Breast epithelium (tissue), 4 donors: ENCODE data around the gene SARNP. TPM values are rescaled to one million over a fixed set of nuclear protein-coding genes. Genes with fewer than 3 reads are reported as not detected.
A peak's percentile ranks its signal among the peaks of the same experiment; 100 is the strongest.
"Not testable (repeated sequence)": the region's sequence is repeated elsewhere in the genome, so short reads cannot be mapped to it uniquely, and the experiment has no call there.

Source experiments
- DNase-seq, 2 donors: peaks; one replicate each; pipeline ENCODE4 v3.0.0-alpha.2; 2019; ENCODE audit warnings: low spot score in 2 of 2
- H3K27ac ChIP-seq, 2 donors: fragments of 200-600 bp; sonication (generic) in 1 of 2; one replicate each; pipeline ENCODE4 v1.5.1; 2016 to 2019; ENCODE audit warnings: mild to moderate bottlenecking in 1 of 2
- H3K27me3 ChIP-seq, 2 donors: fragments of 200-600 bp; sonication (generic) in 1 of 2; one replicate each; pipeline versions ENCODE4 v1.5.1 to v1.6.0; 2017 to 2019; ENCODE audit warnings: control low read depth in 1 of 2, mild to moderate bottlenecking in 1 of 2
- H3K36me3 ChIP-seq: fragments of 200-600 bp; one replicate; pipeline ENCODE4 v1.5.1; 2019
- H3K4me1 ChIP-seq, 2 donors: fragments of 200-600 bp; sonication (generic); one replicate each; pipeline ENCODE4 v1.5.1; 2016 to 2019; ENCODE audit warnings: control low read depth in 1 of 2
- H3K4me3 ChIP-seq, 3 donors: fragments of 200-600 bp; sonication (generic); 1 replicate in 2 of 3; 2 replicates in 1 of 3; pipeline ENCODE4 v1.5.1; 2016 to 2019; ENCODE audit warnings: mild to moderate bottlenecking in 3 of 3, moderate library complexity in 2 of 3
- H3K9me3 ChIP-seq, 2 donors: fragments of 200-600 bp; sonication (generic) in 1 of 2; one replicate each; pipeline ENCODE4 v1.5.1; 2016 to 2019; ENCODE audit warnings: control low read depth in 1 of 2
- POLR2A ChIP-seq: fragments of 450-650 bp; IDR thresholded peaks from one replicate; pipeline ENCODE4 v1.6.1; 2016; ENCODE audit warnings: antibody characterized with exemption, mild to moderate bottlenecking, moderate library complexity
- POLR2AphosphoS5 ChIP-seq, 3 donors: sonication (generic); formaldehyde crosslinking; IDR thresholded peaks; one replicate each; pipeline ENCODE4 v1.6.1; 2017; ENCODE audit warnings: antibody characterized with exemption in 3 of 3
- intact Hi-C: fragments of 100-400 bp; cut with DNase I; formaldehyde crosslinking; loops from one replicate; pipeline ENCODE4 v1.15.1; 2023; ENCODE audit warnings: low total_unique reads
- total RNA-seq, 3 donors: library from RNA; depleted of rRNA; stranded (reverse); fragments of >200 nt; gene quantifications; one replicate each; pipeline ENCODE4 v1.1.0, GENCODE V29; 2016
- TF ChIP-seq, protein P1 (sequence below), 3 donors: fragments of 450-650 bp; IDR thresholded peaks; one replicate each; pipeline ENCODE4 v1.5.1; 2016 to 2017; ENCODE audit warnings: antibody characterized with exemption in 3 of 3, mild to moderate bottlenecking in 3 of 3, moderate library complexity in 3 of 3

The SARNP gene, protein sequence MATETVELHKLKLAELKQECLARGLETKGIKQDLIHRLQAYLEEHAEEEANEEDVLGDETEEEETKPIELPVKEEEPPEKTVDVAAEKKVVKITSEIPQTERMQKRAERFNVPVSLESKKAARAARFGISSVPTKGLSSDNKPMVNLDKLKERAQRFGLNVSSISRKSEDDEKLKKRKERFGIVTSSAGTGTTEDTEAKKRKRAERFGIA
- 10 to 100 TPM; 54.7 to 64.3 (median 55.3) TPM for total RNA-seq

- no peaks in the 10 kb centered on the region for H3K36me3 ChIP-seq
- DNase-seq = peak; percentile 96 to 100
- H3K9me3 ChIP-seq = no peaks in the 10 kb centered on the region
- TF ChIP-seq POLR2A = peak; percentile 53
- peak; percentile 55 to 96 (median 73) for TF ChIP-seq POLR2AphosphoS5 (IDR thresholded peaks at IDR 0.05)
- TF ChIP-seq, protein P1, sequence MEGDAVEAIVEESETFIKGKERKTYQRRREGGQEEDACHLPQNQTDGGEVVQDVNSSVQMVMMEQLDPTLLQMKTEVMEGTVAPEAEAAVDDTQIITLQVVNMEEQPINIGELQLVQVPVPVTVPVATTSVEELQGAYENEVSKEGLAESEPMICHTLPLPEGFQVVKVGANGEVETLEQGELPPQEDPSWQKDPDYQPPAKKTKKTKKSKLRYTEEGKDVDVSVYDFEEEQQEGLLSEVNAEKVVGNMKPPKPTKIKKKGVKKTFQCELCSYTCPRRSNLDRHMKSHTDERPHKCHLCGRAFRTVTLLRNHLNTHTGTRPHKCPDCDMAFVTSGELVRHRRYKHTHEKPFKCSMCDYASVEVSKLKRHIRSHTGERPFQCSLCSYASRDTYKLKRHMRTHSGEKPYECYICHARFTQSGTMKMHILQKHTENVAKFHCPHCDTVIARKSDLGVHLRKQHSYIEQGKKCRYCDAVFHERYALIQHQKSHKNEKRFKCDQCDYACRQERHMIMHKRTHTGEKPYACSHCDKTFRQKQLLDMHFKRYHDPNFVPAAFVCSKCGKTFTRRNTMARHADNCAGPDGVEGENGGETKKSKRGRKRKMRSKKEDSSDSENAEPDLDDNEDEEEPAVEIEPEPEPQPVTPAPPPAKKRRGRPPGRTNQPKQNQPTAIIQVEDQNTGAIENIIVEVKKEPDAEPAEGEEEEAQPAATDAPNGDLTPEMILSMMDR (IDR thresholded peaks at IDR 0.05) = peak in 2 of 3 donors; percentile 9 to 10
- H3K27me3 ChIP-seq = no peaks in the 10 kb centered on the region
- peak within 1 kb of the TSS; percentile 67 to 93 (median 71) for H3K4me3 ChIP-seq
- peak within 1 kb of the TSS; percentile 93 to 95 for H3K27ac ChIP-seq
- intact Hi-C loops = no loop called here
- H3K4me1 ChIP-seq = peaks cover 0 to 17% of the 10 kb centered on the region in 2 donors
These were observed at the start of gene SARNP, which contains the start of gene ORMDL2 for GRCh38 chr12:55817345-55818139. TSS of gene SARNP (minus strand) at chr12:55817724. CDS start at chr12:55817701, 23 bp downstream. TSS of gene ORMDL2 (plus strand) at chr12:55818041. CDS start at chr12:55819000, 959 bp downstream.

DNA sequence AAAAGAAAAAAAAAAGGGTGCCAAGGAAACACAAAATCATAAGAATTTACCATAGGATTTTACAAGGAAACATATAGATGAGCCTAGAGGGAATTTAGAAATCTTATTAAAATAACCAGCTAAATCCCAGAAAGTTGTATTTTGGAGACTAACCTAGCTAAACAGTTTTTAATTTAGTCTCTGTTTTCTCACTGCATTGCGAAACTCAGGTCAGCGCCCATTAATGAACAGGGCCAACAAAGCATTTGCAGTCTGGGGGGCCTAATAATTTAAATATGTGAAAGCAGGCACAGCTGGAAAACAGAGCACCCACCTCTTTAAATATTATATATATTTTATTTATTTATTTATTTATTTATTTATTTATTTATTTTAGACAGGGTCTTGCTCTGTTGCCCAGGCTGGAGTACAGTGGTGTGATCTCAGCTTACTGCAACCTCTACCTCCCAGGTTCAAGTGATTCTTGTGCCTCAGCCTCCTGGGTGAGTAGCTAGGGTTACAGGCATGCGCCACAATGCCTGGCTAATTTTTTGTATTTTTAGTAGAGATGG, 49.0 kb upstream of the SARNP start:
- peaks cover 3 to 13% of the 10 kb centered on the region in 2 donors for H3K9me3 ChIP-seq
- DNase-seq, intact Hi-C loops, H3K4me1 ChIP-seq, H3K4me3 ChIP-seq, H3K27ac ChIP-seq, H3K27me3 ChIP-seq, H3K36me3 ChIP-seq: not testable (repeated sequence)

DNA sequence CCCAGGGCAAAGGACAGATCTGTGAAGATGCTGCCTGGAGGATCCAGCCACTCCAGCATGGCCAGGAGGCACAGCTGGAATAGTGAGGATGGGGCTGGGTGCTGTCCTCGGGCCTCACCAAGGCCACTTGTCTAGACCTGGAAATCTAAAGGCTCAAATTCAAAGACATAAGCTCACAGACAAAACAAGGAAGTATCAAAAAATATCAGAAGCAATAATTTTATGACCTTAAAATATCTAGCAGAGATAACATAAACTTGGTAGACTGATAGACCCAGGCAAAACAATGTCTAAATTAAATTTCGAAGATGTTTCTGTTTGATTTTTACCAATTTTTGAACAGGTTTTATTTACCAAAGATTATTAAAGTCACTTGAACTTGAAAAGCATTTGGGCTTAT, 47.8 kb upstream of the SARNP start:
- Histone ChIP-seq H3K27me3 (no peaks in the 10 kb centered on the region), H3K36me3 (no peaks in the 10 kb centered on the region)
- no peak for DNase-seq

DNA sequence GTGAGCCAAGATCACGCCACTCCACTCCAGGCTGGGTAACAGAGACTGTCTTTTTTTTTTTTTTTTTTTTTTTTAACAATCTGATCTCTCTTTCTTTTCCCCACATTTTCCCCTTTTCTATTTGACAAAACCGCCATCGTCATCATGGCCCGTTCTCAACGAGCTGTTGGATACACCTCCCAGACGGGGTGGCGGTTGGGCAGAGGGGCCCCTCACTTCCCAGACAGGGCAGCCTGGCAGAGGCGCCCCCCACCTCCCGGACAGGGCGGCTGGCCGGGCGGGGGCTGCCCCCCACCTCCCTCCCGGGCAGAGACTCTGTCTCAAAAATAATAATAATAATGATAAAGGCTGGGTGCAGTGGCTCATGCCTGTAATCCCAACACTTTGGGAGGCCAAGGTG, 45.4 kb upstream of the SARNP start:
- H3K4me3 ChIP-seq, DNase-seq, intact Hi-C loops, H3K27ac ChIP-seq, H3K36me3 ChIP-seq, H3K4me1 ChIP-seq, H3K27me3 ChIP-seq: not testable (repeated sequence)
- H3K9me3 ChIP-seq = peaks cover 3 to 13% of the 10 kb centered on the region in 2 donors

More for the DNA sequence above, 47.8 kb upstream of the SARNP start:
- H3K9me3 ChIP-seq = peaks cover 3 to 13% of the 10 kb centered on the region in 2 donors
- H3K27ac ChIP-seq = no peak overlapping the region
- TF ChIP-seq POLR2A = no peak
- TF ChIP-seq, protein P1 (IDR thresholded peaks at IDR 0.05) = no peak
- H3K4me1 ChIP-seq = no peaks in the 10 kb centered on the region
- intact Hi-C loops = no loop called here
- no peak overlapping the region for H3K4me3 ChIP-seq

DNA sequence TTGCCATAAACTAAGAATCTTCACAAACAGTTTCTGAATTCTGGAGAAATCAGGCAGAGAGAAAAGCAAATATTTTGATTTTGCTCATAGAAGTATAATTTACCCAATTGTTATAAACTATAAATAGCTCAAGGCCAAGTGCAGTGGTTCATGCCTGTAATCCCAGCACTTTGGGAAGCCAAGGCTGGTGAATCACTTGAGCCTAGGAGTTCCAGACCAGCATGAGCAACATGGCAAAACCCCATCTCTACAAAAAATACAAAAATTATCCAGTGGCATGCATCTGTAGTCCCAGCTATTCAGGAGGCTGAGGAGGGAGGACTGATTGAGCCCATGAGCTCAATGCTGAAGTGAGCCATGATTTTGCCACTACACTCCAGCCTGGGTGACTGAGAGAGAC, 44.8 kb upstream of the SARNP start:
- Histone ChIP-seq H3K36me3 (no peaks in the 10 kb centered on the region), H3K27ac (no peak overlapping the region), H3K27me3 (no peaks in the 10 kb centered on the region), H3K4me3 (no peak overlapping the region), H3K4me1 (no peaks in the 10 kb centered on the region), H3K9me3 (peaks cover 3 to 13% of the 10 kb centered on the region in 2 donors)
- TF ChIP-seq, protein P1 (IDR thresholded peaks at IDR 0.05) = no peak
- no peak for TF ChIP-seq POLR2A
- no peak for TF ChIP-seq POLR2AphosphoS5 (IDR thresholded peaks at IDR 0.05)
- no peak for DNase-seq
- intact Hi-C loops = no loop called here

GRCh38 chr12:55861871-55862270, 44.3 kb upstream of the SARNP start:
- no peak overlapping the region for H3K27ac ChIP-seq
- H3K36me3 ChIP-seq = no peaks in the 10 kb centered on the region
- intact Hi-C loops = no loop called here
- H3K4me3 ChIP-seq = no peak overlapping the region
- DNase-seq = no peak
- peaks cover 3 to 13% of the 10 kb centered on the region in 2 donors for H3K9me3 ChIP-seq
- TF ChIP-seq POLR2A = no peak
- H3K4me1 ChIP-seq = no peaks in the 10 kb centered on the region
- H3K27me3 ChIP-seq = no peaks in the 10 kb centered on the region
